ENCODE data around the gene PBX3.

PBX3 gene

DNA sequence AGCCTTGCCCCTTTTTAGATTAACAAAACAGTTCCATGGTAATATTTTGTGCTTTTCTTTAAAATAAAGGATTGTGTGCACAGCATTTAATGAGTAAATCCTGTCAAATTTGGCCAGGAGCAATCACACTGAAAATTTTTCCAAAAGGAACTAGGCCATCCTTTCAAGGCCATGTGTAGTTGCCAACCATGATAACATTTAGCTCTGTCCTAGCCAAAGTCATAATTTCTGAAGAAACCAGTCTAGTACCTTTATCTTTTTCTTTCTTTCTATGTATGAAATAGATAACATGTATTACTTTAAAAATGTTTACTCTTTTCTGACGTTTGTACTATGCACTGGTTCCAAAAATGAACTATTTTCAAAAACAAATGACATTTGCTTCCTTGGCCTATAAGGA lies 143.7 kb downstream of the PBX3 start:
- Histone ChIP-seq H3K36me3 (ENCODE audit: control insufficient read depth, low read length) (no peaks in the 10 kb centered on the region), H3K27ac (ENCODE audit: low read depth, low read length) (no peak overlapping the region), H3K4me2 (ENCODE audit: low read length) (no peak overlapping the region), H3K79me2 (ENCODE audit: control insufficient read depth, low read length) (peaks cover 23% of the 10 kb centered on the region), H3K4me1 (ENCODE audit: control insufficient read depth, low read length) (peaks cover 8% of the 10 kb centered on the region), H3K4me3 (ENCODE audit: low read length) (no peak overlapping the region), H4K20me1 (ENCODE audit: control insufficient read depth, insufficient read depth, low read depth, low read length) (no peaks in the 10 kb centered on the region; the same call in 1 of the 2 replicates), H3K9me3 (ENCODE audit: control insufficient read depth, insufficient read depth, low read length) (no peaks in the 10 kb centered on the region), H3K27me3 (ENCODE audit: control insufficient read depth, low read length) (peaks cover 11% of the 10 kb centered on the region), H3F3A (ENCODE audit: control insufficient read depth, insufficient read depth) (0 out of 2 replicates have a peak, but pooled peaks cover 3% of the 10 kb centered on the region), H3K9me2 (replicated peaks; ENCODE audit: control insufficient read depth, low read length) (no peaks in the 10 kb centered on the region)
- TF ChIP-seq EZH2phosphoT487 (IDR thresholded peaks at IDR 0.05; ENCODE audit: borderline replicate concordance, low read length): no peak
- TF ChIP-seq, protein P1, sequence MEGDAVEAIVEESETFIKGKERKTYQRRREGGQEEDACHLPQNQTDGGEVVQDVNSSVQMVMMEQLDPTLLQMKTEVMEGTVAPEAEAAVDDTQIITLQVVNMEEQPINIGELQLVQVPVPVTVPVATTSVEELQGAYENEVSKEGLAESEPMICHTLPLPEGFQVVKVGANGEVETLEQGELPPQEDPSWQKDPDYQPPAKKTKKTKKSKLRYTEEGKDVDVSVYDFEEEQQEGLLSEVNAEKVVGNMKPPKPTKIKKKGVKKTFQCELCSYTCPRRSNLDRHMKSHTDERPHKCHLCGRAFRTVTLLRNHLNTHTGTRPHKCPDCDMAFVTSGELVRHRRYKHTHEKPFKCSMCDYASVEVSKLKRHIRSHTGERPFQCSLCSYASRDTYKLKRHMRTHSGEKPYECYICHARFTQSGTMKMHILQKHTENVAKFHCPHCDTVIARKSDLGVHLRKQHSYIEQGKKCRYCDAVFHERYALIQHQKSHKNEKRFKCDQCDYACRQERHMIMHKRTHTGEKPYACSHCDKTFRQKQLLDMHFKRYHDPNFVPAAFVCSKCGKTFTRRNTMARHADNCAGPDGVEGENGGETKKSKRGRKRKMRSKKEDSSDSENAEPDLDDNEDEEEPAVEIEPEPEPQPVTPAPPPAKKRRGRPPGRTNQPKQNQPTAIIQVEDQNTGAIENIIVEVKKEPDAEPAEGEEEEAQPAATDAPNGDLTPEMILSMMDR (IDR thresholded peaks at IDR 0.05; ENCODE audit: low read depth, low read length, poor library complexity, severe bottlenecking): no peak

DNA sequence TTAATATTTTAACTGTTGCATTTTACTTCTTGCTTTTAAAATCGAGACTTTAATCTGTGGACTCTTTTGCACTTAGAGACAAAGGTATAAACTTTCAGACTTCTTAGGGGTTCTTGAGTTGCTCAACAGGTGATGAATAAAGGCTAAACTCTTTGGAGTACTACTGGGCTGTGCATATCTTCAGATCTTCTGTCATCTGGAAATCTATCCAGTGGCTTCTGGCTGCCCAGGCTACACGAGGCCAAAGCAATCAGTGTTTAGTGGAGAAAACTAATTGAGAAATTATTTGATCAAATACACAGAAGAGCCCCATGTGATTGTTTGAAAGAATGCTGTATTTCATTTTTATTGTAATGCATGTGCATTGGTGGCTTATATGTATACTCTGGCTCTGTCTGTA lies 146.1 kb downstream of the PBX3 start:
- TF ChIP-seq, protein P1 (IDR thresholded peaks at IDR 0.05; ENCODE audit: low read depth, low read length, poor library complexity, severe bottlenecking): no peak
- no peak for TF ChIP-seq EZH2phosphoT487 (IDR thresholded peaks at IDR 0.05; ENCODE audit: borderline replicate concordance, low read length)
- Histone ChIP-seq H3F3A (ENCODE audit: control insufficient read depth, insufficient read depth) (0 out of 2 replicates have a peak, but pooled peaks cover 3% of the 10 kb centered on the region), H4K20me1 (ENCODE audit: control insufficient read depth, insufficient read depth, low read depth, low read length) (no peaks in the 10 kb centered on the region; the same call in 1 of the 2 replicates), H3K9me3 (ENCODE audit: control insufficient read depth, insufficient read depth, low read length) (no peaks in the 10 kb centered on the region), H3K4me3 (ENCODE audit: low read length) (no peak overlapping the region), H3K27me3 (ENCODE audit: control insufficient read depth, low read length) (peaks cover 11% of the 10 kb centered on the region), H3K9me2 (replicated peaks; ENCODE audit: control insufficient read depth, low read length) (no peaks in the 10 kb centered on the region), H3K4me2 (ENCODE audit: low read length) (no peak overlapping the region), H3K36me3 (ENCODE audit: control insufficient read depth, low read length) (no peaks in the 10 kb centered on the region), H3K79me2 (ENCODE audit: control insufficient read depth, low read length) (peaks cover 17% of the 10 kb centered on the region), H3K4me1 (ENCODE audit: control insufficient read depth, low read length) (peaks cover 8% of the 10 kb centered on the region), H3K27ac (ENCODE audit: low read depth, low read length) (no peak overlapping the region)

DNA sequence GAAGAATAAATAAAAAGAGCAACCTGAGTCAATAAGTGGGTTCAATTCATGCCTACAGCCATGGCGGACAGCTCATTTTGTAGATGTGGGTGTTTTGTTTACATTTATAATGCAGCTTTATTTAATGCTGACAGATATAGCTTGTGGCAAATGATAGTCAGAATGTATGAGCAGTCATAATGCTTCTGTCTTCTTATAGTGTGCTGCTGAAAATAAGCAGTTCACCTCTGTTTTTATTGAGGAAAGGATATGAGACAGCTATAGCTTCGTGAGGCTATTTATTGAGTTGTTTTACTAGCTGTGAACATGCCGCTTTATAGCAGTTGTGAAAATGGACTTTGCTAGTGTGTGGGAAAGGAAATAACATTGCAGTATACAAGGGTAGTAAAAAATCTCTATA lies 147.4 kb downstream of the PBX3 start:
- Histone ChIP-seq H3K36me3 (ENCODE audit: control insufficient read depth, low read length) (no peaks in the 10 kb centered on the region), H3K4me1 (ENCODE audit: control insufficient read depth, low read length) (peaks cover 3% of the 10 kb centered on the region; the same call in 1 of the 2 replicates), H3K79me2 (ENCODE audit: control insufficient read depth, low read length) (peaks cover 10% of the 10 kb centered on the region), H4K20me1 (ENCODE audit: control insufficient read depth, insufficient read depth, low read depth, low read length) (no peaks in the 10 kb centered on the region; the same call in 1 of the 2 replicates), H3K9me2 (replicated peaks; ENCODE audit: control insufficient read depth, low read length) (no peaks in the 10 kb centered on the region), H3F3A (ENCODE audit: control insufficient read depth, insufficient read depth) (0 out of 2 replicates have a peak, but pooled peaks cover 3% of the 10 kb centered on the region), H3K4me3 (ENCODE audit: low read length) (no peak overlapping the region), H3K27ac (ENCODE audit: low read depth, low read length) (no peak overlapping the region), H3K4me2 (ENCODE audit: low read length) (no peak overlapping the region), H3K27me3 (ENCODE audit: control insufficient read depth, low read length) (peaks cover 6% of the 10 kb centered on the region; the same call in 1 of the 2 replicates), H3K9me3 (ENCODE audit: control insufficient read depth, insufficient read depth, low read length) (no peaks in the 10 kb centered on the region)
- TF ChIP-seq EZH2phosphoT487 (IDR thresholded peaks at IDR 0.05; ENCODE audit: borderline replicate concordance, low read length): no peak
- TF ChIP-seq, protein P1 (IDR thresholded peaks at IDR 0.05; ENCODE audit: low read depth, low read length, poor library complexity, severe bottlenecking): no peak
